Glomerular endothelial cell (primary cell): ENCODE data around the gene PRMT7. TPM values are rescaled to one million over a fixed set of nuclear protein-coding genes. Genes with fewer than 3 reads are reported as not detected.

Source experiments
- DNase-seq: peaks from one replicate; pipeline ENCODE4 v3.0.0-alpha.2; 2011; ENCODE audit warnings: low read depth, low spot score; ENCODE audit errors: extremely low read depth
- total RNA-seq: library from RNA; depleted of rRNA; stranded (reverse); fragments of >200 nt; gene quantifications from 2 replicates; pipeline ENCODE4 v1.2.3, GENCODE V29; 2015

Gene PRMT7
- total RNA-seq, 1 donor from 2014 or later = 43.3 TPM

- DNase-seq = no peak
Observed at GRCh38 chr16:68300734-68301459, 9.9 kb upstream of the PRMT7 start.

- no peak for DNase-seq
Observed at GRCh38 chr16:68306633-68307032, 4.2 kb upstream of the PRMT7 start.

- no peak for DNase-seq
Observed at GRCh38 chr16:68309799-68310198, 1.0 kb upstream of the PRMT7 start.

- no peak for DNase-seq
Observed at GRCh38 chr16:68310437-68310773, 414 bp upstream of the PRMT7 start.

- DNase-seq = no peak
Observed at GRCh38 chr16:68313116-68313515, 2.3 kb downstream of the PRMT7 start.

- no peak for DNase-seq
Observed at GRCh38 chr16:68319185-68319908, 8.5 kb downstream of the PRMT7 start.

GRCh38 chr16:68324336-68324735 is 13.5 kb downstream of the PRMT7 start:
- DNase-seq = no peak

- no peak for DNase-seq
Observed at GRCh38 chr16:68324780-68325357, 14.1 kb downstream of the PRMT7 start.

GRCh38 chr16:68328151-68328859 is 17.5 kb downstream of the PRMT7 start:
- peak; percentile 62 for DNase-seq

GRCh38 chr16:68328860-68329390 is 18.1 kb downstream of the PRMT7 start:
- DNase-seq = no peak

GRCh38 chr16:68331879-68332410 is 21.1 kb downstream of the PRMT7 start:
- no peak for DNase-seq

- peak; percentile 97 for DNase-seq
Observed at GRCh38 chr16:68332411-68333121, 21.7 kb downstream of the PRMT7 start.

- DNase-seq = no peak
Observed at GRCh38 chr16:68335175-68335574, 24.4 kb downstream of the PRMT7 start.

- DNase-seq = no peak
Observed at GRCh38 chr16:68338326-68339119, 27.7 kb downstream of the PRMT7 start.

- no peak for DNase-seq
Observed at GRCh38 chr16:68339214-68339613, 28.4 kb downstream of the PRMT7 start.

GRCh38 chr16:68342620-68343019 is 31.8 kb downstream of the PRMT7 start:
- DNase-seq = no peak

- no peak for DNase-seq
Observed at GRCh38 chr16:68343137-68343536, 32.3 kb downstream of the PRMT7 start.

GRCh38 chr16:68344252-68344651 is 33.4 kb downstream of the PRMT7 start:
- no peak for DNase-seq

GRCh38 chr16:68345351-68345810 is 34.6 kb downstream of the PRMT7 start:
- DNase-seq = no peak
